Measurements from ENCODE around the gene CDH11. TPM values are rescaled to one million over a fixed set of nuclear protein-coding genes. Genes with fewer than 3 reads are reported as not detected.
A peak's percentile ranks its signal among the peaks of the same experiment; 100 is the strongest.

CDH11 gene
- total and polyA plus RNA-seq, 2 of the 4 experiments (the other 2 are of a cell fraction), result 266 to 601 TPM

- Histone ChIP-seq H2AK9ac (replicated peaks; ENCODE audit: low read depth, low read length, poor library complexity) (no peak overlapping the region), H3K27me3 (ENCODE audit: control insufficient read depth, insufficient read depth, low read length) (no peaks in the 10 kb centered on the region), H3K27ac (ENCODE audit: insufficient read depth, low read length) (no peak overlapping the region), H3K9me1 (ENCODE audit: insufficient read depth, low read length) (peaks cover 18% of the 10 kb centered on the region), H3K4me2 (ENCODE audit: low read depth, low read length) (no peak overlapping the region), H4K8ac (ENCODE audit: low read depth in 2 of 2, low read length in 2 of 2) (no peak overlapping the region), H3K9me3 (ENCODE audit: control insufficient read depth, insufficient read depth, low read length) (no peaks in the 10 kb centered on the region), H3K79me1 (ENCODE audit: low read depth in 1 of 2, low read length in 2 of 2) (peaks cover 26 to 80% of the 10 kb centered on the region in 2 experiments), H4K5ac (ENCODE audit: low read depth, low read length) (no peak overlapping the region), H4K20me1 (ENCODE audit: insufficient read depth, low read length) (peaks cover 91% of the 10 kb centered on the region), H3K23ac (ENCODE audit: low read depth, low read length) (peak overlapping the region; percentile 14; the same call in 1 of the 2 replicates), H2BK15ac (ENCODE audit: low read depth, low read length) (no peak overlapping the region), H2AK5ac (ENCODE audit: low read depth, low read length) (no peak overlapping the region), H2AFZ (replicated peaks; ENCODE audit: low read length, poor library complexity) (no peak overlapping the region), H3K36me3 (ENCODE audit: control insufficient read depth, insufficient read depth, low read length) (peaks cover 24% of the 10 kb centered on the region), H2BK5ac (ENCODE audit: low read depth, low read length, poor library complexity, severe bottlenecking) (no peak overlapping the region), H3K18ac (ENCODE audit: low read depth, low read length) (no peak overlapping the region), H3K4me3 (ENCODE audit: insufficient read depth, low read depth, low read length) (no peak overlapping the region), H2BK20ac (ENCODE audit: low read depth, low read length) (no peak overlapping the region), H2BK120ac (ENCODE audit: low read depth, low read length) (no peak overlapping the region), H3K4me1 (ENCODE audit: control insufficient read depth, insufficient read depth, low read length) (peaks cover 8% of the 10 kb centered on the region), H3K9ac (ENCODE audit: low read depth, low read length) (no peak overlapping the region), H3K14ac (replicated peaks; ENCODE audit: low read depth, low read length) (no peak overlapping the region), H3K4ac (ENCODE audit: low read depth, low read length) (no peak overlapping the region), H3K56ac (ENCODE audit: extremely low read depth, insufficient read depth, low read length) (no peak overlapping the region), H4K91ac (ENCODE audit: insufficient read depth, low read depth, low read length) (no peak overlapping the region)
- no peak for DNase-seq
- ChIA-PET POLR2A (ENCODE audit: unreplicated experiment) (no interaction called here), CTCF (no interaction called here)
- no CpG with 5 or more reads among the region's 9 CpGs for WGBS, 2 experiments (ENCODE audit: extremely low coverage in 2 of 2, insufficient read length in 1 of 2)
- dilution Hi-C loops (cut with HindIII; ENCODE audit: low sequenced_read_pairs, unreplicated experiment), result no loop called here
- TF ChIP-seq MAFK (IDR thresholded peaks at IDR 0.05; ENCODE audit: low read depth, low read length) (no peak), CTCF (conservative IDR thresholded peaks at IDR 0.05; ENCODE audit: low read depth, low read length) (no peak)
- in situ Hi-C loops (cut with MboI; ENCODE audit: low sequenced_read_pairs), result loop anchor here (25.0 kb wide), 3 partner anchors 677 to 1752 kb away; no protein-coding TSS in a partner anchor
- no TSS peak for BruUV-seq (replicated peaks)
- no peak for ATAC-seq (ENCODE audit: low read depth)
- intact Hi-C loops (cut with micrococcal nuclease), result loop anchor here (10.0 kb wide), 1 partner anchor 380 kb away; no protein-coding TSS in a partner anchor
These were observed 7.3 kb downstream of the CDH11 start for GRCh38 chr16:65114527-65114926.
